Lower lobe of right lung (tissue), 2 donors: Measurements from ENCODE around the gene LYZL1. TPM values are rescaled to one million over a fixed set of nuclear protein-coding genes. Genes with fewer than 3 reads are reported as not detected.
"Not testable (repeated sequence)": the region's sequence is repeated elsewhere in the genome, so short reads cannot be mapped to it uniquely, and the experiment has no call there.

Experiments
- ATAC-seq, 2 donors: fragments of 200-7000 bp; cut with Tn5 transposase; one replicate each; pipeline ENCODE4 v1.9.1; 2020 to 2022; ENCODE audit warnings: mild to moderate bottlenecking in 2 of 2, moderate library complexity in 2 of 2
- DNase-seq: peaks from one replicate; pipeline ENCODE4 v3.0.0-alpha.2; 2020
- H3K27ac ChIP-seq: fragments of 200-600 bp; one replicate; pipeline ENCODE4 v1.8.0; 2022
- H3K27me3 ChIP-seq: fragments of 200-600 bp; one replicate; pipeline ENCODE4 v1.8.0; 2022; ENCODE audit warnings: low read depth
- H3K36me3 ChIP-seq: fragments of 200-600 bp; one replicate; pipeline ENCODE4 v1.8.0; 2022; ENCODE audit warnings: mild to moderate bottlenecking
- H3K4me1 ChIP-seq: fragments of 200-600 bp; one replicate; pipeline ENCODE4 v1.8.0; 2022
- H3K4me3 ChIP-seq: fragments of 200-600 bp; one replicate; pipeline ENCODE4 v1.8.0; 2022; ENCODE audit warnings: mild to moderate bottlenecking
- H3K9me3 ChIP-seq: fragments of 200-600 bp; one replicate; pipeline ENCODE4 v1.8.0; 2022
- CTCF ChIP-seq: fragments of 200-600 bp; IDR thresholded peaks from one replicate; pipeline ENCODE4 v1.8.0; 2022; ENCODE audit warnings: antibody characterized with exemption, mild to moderate bottlenecking
- intact Hi-C: fragments of 100-400 bp; cut with DNase I; formaldehyde crosslinking; loops from one replicate; pipeline ENCODE4 v1.11.0; 2022
- total RNA-seq: library from RNA; stranded (reverse); fragmentation: NEBNext Ultra II Directional; extraction: Animal tissue kit (Norgen Biotek cat#: 25700); gene quantifications from one replicate; pipeline ENCODE4 v1.2.1, GENCODE V29; 2021
- donor health status: DM: no; HTN: yes; CAD: no; lungs with severe emphysema.

LYZL1 gene
- total RNA-seq, 1 donor from 2014 or later = not detected

- intact Hi-C loops = loop anchor here (10.0 kb wide), 1 partner anchor 638 kb away; no protein-coding TSS in a partner anchor
- Histone ChIP-seq H3K4me3 (no peak overlapping the region), H3K36me3 (no peaks in the 10 kb centered on the region), H3K27me3 (no peaks in the 10 kb centered on the region), H3K9me3 (peaks cover 14% of the 10 kb centered on the region), H3K4me1 (peaks cover 5% of the 10 kb centered on the region), H3K27ac (no peak overlapping the region)
- no peak for TF ChIP-seq CTCF
- DNase-seq (no peak), ATAC-seq (no peak)
Measured at GRCh38 chr10:29302499-29302898, 13.6 kb downstream of the LYZL1 start.

GRCh38 chr10:29304264-29304994, 15.6 kb downstream of the LYZL1 start:
- Histone ChIP-seq H3K27ac (no peak overlapping the region), H3K4me1 (peaks cover 5% of the 10 kb centered on the region), H3K4me3 (no peak overlapping the region), H3K9me3 (peaks cover 8% of the 10 kb centered on the region), H3K27me3 (no peaks in the 10 kb centered on the region), H3K36me3 (no peaks in the 10 kb centered on the region)
- no peak for DNase-seq
- peak; percentile 76 for TF ChIP-seq CTCF
- intact Hi-C loops = loop anchor here (10.0 kb wide), 1 partner anchor 640 kb away; no protein-coding TSS in a partner anchor
- ATAC-seq = peak; percentile 70 to 77

GRCh38 chr10:29304995-29305335, 16.1 kb downstream of the LYZL1 start:
- Histone ChIP-seq H3K36me3 (no peaks in the 10 kb centered on the region), H3K27ac (no peak overlapping the region), H3K4me3 (no peak overlapping the region), H3K27me3 (no peaks in the 10 kb centered on the region), H3K9me3 (peaks cover 8% of the 10 kb centered on the region), H3K4me1 (peaks cover 5% of the 10 kb centered on the region)
- TF ChIP-seq CTCF = no peak
- DNase-seq = no peak
- intact Hi-C loops = loop anchor here (10.0 kb wide), 1 partner anchor 640 kb away; no protein-coding TSS in a partner anchor
- ATAC-seq = no peak

GRCh38 chr10:29306688-29307087, 17.8 kb downstream of the LYZL1 start:
- Histone ChIP-seq H3K27ac (no peak overlapping the region), H3K4me3 (no peak overlapping the region), H3K27me3 (no peaks in the 10 kb centered on the region), H3K9me3 (no peaks in the 10 kb centered on the region), H3K4me1 (peaks cover 5% of the 10 kb centered on the region), H3K36me3 (no peaks in the 10 kb centered on the region)
- TF ChIP-seq CTCF = no peak
- DNase-seq (peak; percentile 49), ATAC-seq (peak in 1 of 2 donors; percentile 34)
- intact Hi-C loops = loop anchor here (10.0 kb wide), 1 partner anchor 642 kb away; no protein-coding TSS in a partner anchor

- not testable (repeated sequence) for H3K27ac ChIP-seq, H3K4me3 ChIP-seq, DNase-seq, H3K9me3 ChIP-seq, H3K27me3 ChIP-seq, H3K4me1 ChIP-seq, ATAC-seq, H3K36me3 ChIP-seq
- intact Hi-C loops = loop anchor here (10.0 kb wide), 1 partner anchor 643 kb away; no protein-coding TSS in a partner anchor
Measured at GRCh38 chr10:29308142-29308541, 19.3 kb downstream of the LYZL1 start.

- Histone ChIP-seq H3K27ac (no peak overlapping the region), H3K9me3 (no peaks in the 10 kb centered on the region), H3K36me3 (no peaks in the 10 kb centered on the region), H3K4me3 (no peak overlapping the region), H3K27me3 (no peaks in the 10 kb centered on the region), H3K4me1 (peaks cover 5% of the 10 kb centered on the region)
- intact Hi-C loops = loop anchor here (10.0 kb wide), 1 partner anchor 645 kb away; no protein-coding TSS in a partner anchor
- no peak for ATAC-seq
- TF ChIP-seq CTCF = no peak
- no peak for DNase-seq
Measured at GRCh38 chr10:29309465-29309864, 20.6 kb downstream of the LYZL1 start.

GRCh38 chr10:29310463-29310862, 21.6 kb downstream of the LYZL1 start:
- intact Hi-C loops, H3K27ac ChIP-seq, ATAC-seq: not testable (repeated sequence)

More at GRCh38 chr10:29310463-29310862, 21.6 kb downstream of the LYZL1 start:
- not testable (repeated sequence) for H3K9me3 ChIP-seq, H3K4me3 ChIP-seq, H3K36me3 ChIP-seq, H3K4me1 ChIP-seq, H3K27me3 ChIP-seq, DNase-seq
